ENCODE results near the gene ZNF578. TPM values are rescaled to one million over a fixed set of nuclear protein-coding genes. Genes with fewer than 3 reads are reported as not detected.

ZNF578 gene
- total and polyA plus RNA-seq, 2 of the 4 experiments (the other 2 are of a cell fraction) = 1.4 to 4.1 TPM

DNA sequence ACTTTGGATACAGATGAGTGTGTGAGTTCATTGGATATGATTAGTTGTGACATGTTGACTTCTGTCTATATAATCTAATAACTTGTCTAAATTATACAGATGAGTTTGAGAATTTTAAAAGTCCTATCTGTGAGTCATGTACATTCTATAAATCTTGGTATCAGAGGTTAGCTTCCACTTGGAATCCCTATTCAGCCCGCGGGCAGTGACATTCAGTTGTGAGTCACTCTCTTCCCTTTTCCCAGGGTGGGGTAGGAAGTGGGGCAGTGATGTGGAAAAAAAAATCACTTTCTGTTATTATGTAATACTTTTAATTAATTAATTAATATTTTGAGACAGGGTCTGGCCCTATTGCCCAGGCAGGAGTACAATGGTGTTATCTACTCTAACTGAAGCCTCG is 41.2 kb downstream of the ZNF578 start:
- H2BK15ac ChIP-seq (ENCODE audit: low read depth, low read length) = no peak overlapping the region
- no peaks in the 10 kb centered on the region for H3K9me1 ChIP-seq (ENCODE audit: insufficient read depth, low read length)
- ChIA-PET CTCF (no interaction called here), POLR2A (ENCODE audit: unreplicated experiment) (no interaction called here)
- no peak overlapping the region for H3K4me2 ChIP-seq (ENCODE audit: low read depth, low read length)
- H3K23ac ChIP-seq (ENCODE audit: low read depth, low read length) = no peak overlapping the region
- DNase-seq = peak; percentile 2
- no peak overlapping the region for H3K27ac ChIP-seq (ENCODE audit: insufficient read depth, low read length)
- H4K91ac ChIP-seq (ENCODE audit: insufficient read depth, low read depth, low read length) = no peak overlapping the region
- TF ChIP-seq CEBPB (IDR thresholded peaks at IDR 0.05; ENCODE audit: low read depth, low read length) (no peak), POLR2A (IDR thresholded peaks at IDR 0.05; ENCODE audit: low read depth, low read length) (no peak), FOS (IDR thresholded peaks at IDR 0.05; ENCODE audit: low read depth, low read length) (no peak), ELK1 (IDR thresholded peaks at IDR 0.05; ENCODE audit: borderline replicate concordance, low read depth, low read length) (no peak), CHD1 (IDR thresholded peaks at IDR 0.05; ENCODE audit: low read depth, low read length) (no peak), BHLHE40 (IDR thresholded peaks at IDR 0.05; ENCODE audit: low read depth, low read length) (no peak), SMC3 (IDR thresholded peaks at IDR 0.05; ENCODE audit: low read depth, low read length) (no peak)
- H3K4ac ChIP-seq (ENCODE audit: low read depth, low read length) = no peak overlapping the region
- H3K36me3 ChIP-seq (ENCODE audit: control insufficient read depth, insufficient read depth, low read length) = 0 out of 2 replicates have a peak, but pooled peaks cover 2% of the 10 kb centered on the region
- no peaks in the 10 kb centered on the region for H3K79me1 ChIP-seq (ENCODE audit: low read depth in 1 of 2, low read length in 2 of 2)
- no peaks in the 10 kb centered on the region for H3K4me1 ChIP-seq (ENCODE audit: control insufficient read depth, insufficient read depth, low read length)
- in situ Hi-C loops (cut with MboI; ENCODE audit: low sequenced_read_pairs) (no loop called here), dilution Hi-C loops (cut with HindIII; ENCODE audit: low sequenced_read_pairs, unreplicated experiment) (no loop called here), intact Hi-C loops (cut with micrococcal nuclease) (no loop called here)
- no peak overlapping the region for H2BK20ac ChIP-seq (ENCODE audit: low read depth, low read length)
- no peak overlapping the region for H3K9ac ChIP-seq (ENCODE audit: low read depth, low read length)
- no peaks in the 10 kb centered on the region for H3K27me3 ChIP-seq (ENCODE audit: control insufficient read depth, insufficient read depth, low read length)
- peaks cover 40% of the 10 kb centered on the region for H3K9me3 ChIP-seq (ENCODE audit: control insufficient read depth, insufficient read depth, low read length)
- H3K18ac ChIP-seq (ENCODE audit: low read depth, low read length) = no peak overlapping the region
- no peak overlapping the region for H4K8ac ChIP-seq (ENCODE audit: low read depth in 2 of 2, low read length in 2 of 2)
- H2AK9ac ChIP-seq (replicated peaks; ENCODE audit: low read depth, low read length, poor library complexity) = no peak overlapping the region
- H2AK5ac ChIP-seq (ENCODE audit: low read depth, low read length) = no peak overlapping the region
- no peak overlapping the region for H2BK5ac ChIP-seq (ENCODE audit: low read depth, low read length, poor library complexity, severe bottlenecking)
- WGBS, 2 experiments (ENCODE audit: extremely low coverage in 2 of 2, insufficient read length in 1 of 2) = no CpG with 5 or more reads among the region's 3 CpGs
- no peak overlapping the region for H2AFZ ChIP-seq (replicated peaks; ENCODE audit: low read length, poor library complexity)
- H4K5ac ChIP-seq (ENCODE audit: low read depth, low read length) = no peak overlapping the region
- no peak overlapping the region for H3K14ac ChIP-seq (replicated peaks; ENCODE audit: low read depth, low read length)
- no peak for ATAC-seq (ENCODE audit: low read depth)
- H3K56ac ChIP-seq (ENCODE audit: extremely low read depth, insufficient read depth, low read length) = no peak overlapping the region
- H2BK120ac ChIP-seq (ENCODE audit: low read depth, low read length) = no peak overlapping the region
- no peak overlapping the region for H3K4me3 ChIP-seq (ENCODE audit: insufficient read depth, low read depth, low read length)
- no TSS peak for BruUV-seq (replicated peaks)
- H4K20me1 ChIP-seq (ENCODE audit: insufficient read depth, low read length) = no peaks in the 10 kb centered on the region
